ENCODE data around the gene CD101. TPM values are rescaled to one million over a fixed set of nuclear protein-coding genes. Genes with fewer than 3 reads are reported as not detected.

Gene CD101
- total and polyA plus RNA-seq, 4 donors: 2.0 to 17.8 (median 4.4) TPM

GRCh38 chr1:117049857-117050256, 48.3 kb downstream of the CD101 start:
- no peaks in the 10 kb centered on the region for H3K9me3 ChIP-seq (ENCODE audit: control insufficient read depth in 4 of 4, insufficient read depth in 3 of 4, low read length in 3 of 4)
- H3K4me3 ChIP-seq: no peak overlapping the region
- H3K9ac ChIP-seq (ENCODE audit: insufficient read depth in 1 of 2, low read length in 2 of 2): no peak overlapping the region
- H3K27ac ChIP-seq (ENCODE audit: low read depth in 1 of 2, low read length in 1 of 2): no peak overlapping the region
- no peaks in the 10 kb centered on the region for H3K27me3 ChIP-seq (ENCODE audit: control insufficient read depth in 3 of 3, insufficient read depth in 3 of 3, low read length in 2 of 3)
- no peak for TF ChIP-seq CTCF (IDR thresholded peaks at IDR 0.05; ENCODE audit: control extremely low read depth, extremely low read depth)
- ATAC-seq (ENCODE audit: insufficient read depth, low FRiP score): no peak
- no peak for DNase-seq
- WGBS, 2 donors: 81 to 86% methylated on average over 5 of the region's 5 CpGs
- H3K36me3 ChIP-seq (ENCODE audit: control insufficient read depth in 4 of 4, insufficient read depth in 4 of 4, low read length in 4 of 4): no peaks in the 10 kb centered on the region
- H3K4me1 ChIP-seq (ENCODE audit: control insufficient read depth in 5 of 5, insufficient read depth in 5 of 5, low read length in 5 of 5): peaks cover 0 to 7% (median 2%) of the 10 kb centered on the region in 5 donors

- Histone ChIP-seq H3K4me1 (ENCODE audit: control insufficient read depth in 5 of 5, insufficient read depth in 5 of 5, low read length in 5 of 5) (peaks cover 0 to 7% (median 2%) of the 10 kb centered on the region in 5 donors), H3K27ac (ENCODE audit: low read depth in 1 of 2, low read length in 1 of 2) (no peak overlapping the region), H3K9ac (ENCODE audit: insufficient read depth in 1 of 2, low read length in 2 of 2) (no peak overlapping the region), H3K36me3 (ENCODE audit: control insufficient read depth in 4 of 4, insufficient read depth in 4 of 4, low read length in 4 of 4) (no peaks in the 10 kb centered on the region), H3K9me3 (ENCODE audit: control insufficient read depth in 4 of 4, insufficient read depth in 3 of 4, low read length in 3 of 4) (no peaks in the 10 kb centered on the region), H3K27me3 (ENCODE audit: control insufficient read depth in 3 of 3, insufficient read depth in 3 of 3, low read length in 2 of 3) (no peaks in the 10 kb centered on the region), H3K4me3 (no peak overlapping the region)
- TF ChIP-seq CTCF (IDR thresholded peaks at IDR 0.05; ENCODE audit: control extremely low read depth, extremely low read depth): no peak
- DNase-seq (peak in 2 of 3 donors; percentile 33 to 39), ATAC-seq (ENCODE audit: insufficient read depth, low FRiP score) (no peak)
- WGBS, 2 donors: 16 to 35% methylated on average over 8 of the region's 8 CpGs
These were observed 49.9 kb downstream of the CD101 start for GRCh38 chr1:117051224-117052064.

GRCh38 chr1:117054068-117054467, 52.5 kb downstream of the CD101 start:
- Histone ChIP-seq H3K4me1 (ENCODE audit: control insufficient read depth in 5 of 5, insufficient read depth in 5 of 5, low read length in 5 of 5) (peaks cover 0 to 11% (median 2%) of the 10 kb centered on the region in 5 donors), H3K9ac (ENCODE audit: insufficient read depth in 1 of 2, low read length in 2 of 2) (no peak overlapping the region), H3K27me3 (ENCODE audit: control insufficient read depth in 3 of 3, insufficient read depth in 3 of 3, low read length in 2 of 3) (no peaks in the 10 kb centered on the region), H3K36me3 (ENCODE audit: control insufficient read depth in 4 of 4, insufficient read depth in 4 of 4, low read length in 4 of 4) (no peaks in the 10 kb centered on the region), H3K9me3 (ENCODE audit: control insufficient read depth in 4 of 4, insufficient read depth in 3 of 4, low read length in 3 of 4) (no peaks in the 10 kb centered on the region), H3K27ac (ENCODE audit: low read depth in 1 of 2, low read length in 1 of 2) (no peak overlapping the region), H3K4me3 (no peak overlapping the region)
- ATAC-seq (ENCODE audit: insufficient read depth, low FRiP score) (no peak), DNase-seq (no peak)
- no peak for TF ChIP-seq CTCF (IDR thresholded peaks at IDR 0.05; ENCODE audit: control extremely low read depth, extremely low read depth)

Data from lung (tissue), 12 donors.